AG09319 (cell line): ENCODE data around the gene ZNF91.
"Not testable (repeated sequence)": the region's sequence is repeated elsewhere in the genome, so short reads cannot be mapped to it uniquely, and the experiment has no call there.

Experiments used
- DNase-seq: peaks from one replicate; pipeline ENCODE4 v3.0.0-alpha.2; 2010; ENCODE audit warnings: low read depth; ENCODE audit errors: extremely low read depth
- TF ChIP-seq, protein P1 (sequence below): IDR thresholded peaks from 2 replicates; pipeline ENCODE4 v1.5.1; 2011; ENCODE audit warnings: low read depth, mild to moderate bottlenecking, inconsistent platforms, low read length, moderate library complexity

ZNF91 gene

DNA sequence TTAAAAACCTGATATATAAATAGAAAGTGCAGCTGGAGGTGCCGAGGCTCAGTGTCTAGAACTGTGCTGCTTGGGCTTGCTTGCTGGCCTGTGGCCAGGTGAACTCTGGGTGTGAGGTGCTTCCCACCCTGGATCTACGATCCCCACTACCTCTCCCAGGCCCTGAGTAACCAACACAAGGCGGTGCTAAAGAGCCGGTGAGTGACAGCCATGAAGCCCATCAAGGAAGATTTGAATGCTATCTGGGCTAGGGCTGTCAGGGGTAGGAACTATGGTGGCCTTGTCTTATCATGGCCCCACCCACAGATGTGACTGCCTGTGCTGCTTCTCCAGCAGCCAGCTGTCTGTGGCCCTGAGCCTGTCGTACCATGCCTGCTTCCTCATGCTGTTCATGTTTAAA lies 25.6 kb upstream of the ZNF91 start:
- TF ChIP-seq, protein P1, sequence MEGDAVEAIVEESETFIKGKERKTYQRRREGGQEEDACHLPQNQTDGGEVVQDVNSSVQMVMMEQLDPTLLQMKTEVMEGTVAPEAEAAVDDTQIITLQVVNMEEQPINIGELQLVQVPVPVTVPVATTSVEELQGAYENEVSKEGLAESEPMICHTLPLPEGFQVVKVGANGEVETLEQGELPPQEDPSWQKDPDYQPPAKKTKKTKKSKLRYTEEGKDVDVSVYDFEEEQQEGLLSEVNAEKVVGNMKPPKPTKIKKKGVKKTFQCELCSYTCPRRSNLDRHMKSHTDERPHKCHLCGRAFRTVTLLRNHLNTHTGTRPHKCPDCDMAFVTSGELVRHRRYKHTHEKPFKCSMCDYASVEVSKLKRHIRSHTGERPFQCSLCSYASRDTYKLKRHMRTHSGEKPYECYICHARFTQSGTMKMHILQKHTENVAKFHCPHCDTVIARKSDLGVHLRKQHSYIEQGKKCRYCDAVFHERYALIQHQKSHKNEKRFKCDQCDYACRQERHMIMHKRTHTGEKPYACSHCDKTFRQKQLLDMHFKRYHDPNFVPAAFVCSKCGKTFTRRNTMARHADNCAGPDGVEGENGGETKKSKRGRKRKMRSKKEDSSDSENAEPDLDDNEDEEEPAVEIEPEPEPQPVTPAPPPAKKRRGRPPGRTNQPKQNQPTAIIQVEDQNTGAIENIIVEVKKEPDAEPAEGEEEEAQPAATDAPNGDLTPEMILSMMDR: no peak
- no peak for DNase-seq

DNA sequence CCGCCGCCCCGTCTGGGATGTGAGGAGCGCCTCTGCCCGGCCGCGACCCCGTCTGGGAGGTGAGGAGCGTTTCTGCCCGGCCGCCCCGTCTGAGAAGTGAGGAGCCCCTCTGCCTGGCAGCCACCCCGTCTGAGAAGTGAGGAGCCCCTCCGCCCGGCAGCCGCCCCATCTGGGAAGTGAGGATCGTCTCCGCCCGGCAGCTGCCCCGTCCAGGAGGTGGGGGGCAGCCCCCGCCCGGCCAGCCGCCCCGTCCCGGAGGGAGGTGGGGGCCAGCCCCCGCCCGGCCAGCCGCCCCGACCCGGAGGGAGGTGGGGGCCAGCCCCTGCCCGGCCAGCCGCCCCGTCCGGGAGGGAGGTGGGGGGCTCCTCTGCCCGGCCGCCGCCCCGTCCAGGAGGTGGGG lies 24.0 kb upstream of the ZNF91 start:
- DNase-seq: not testable (repeated sequence)

DNA sequence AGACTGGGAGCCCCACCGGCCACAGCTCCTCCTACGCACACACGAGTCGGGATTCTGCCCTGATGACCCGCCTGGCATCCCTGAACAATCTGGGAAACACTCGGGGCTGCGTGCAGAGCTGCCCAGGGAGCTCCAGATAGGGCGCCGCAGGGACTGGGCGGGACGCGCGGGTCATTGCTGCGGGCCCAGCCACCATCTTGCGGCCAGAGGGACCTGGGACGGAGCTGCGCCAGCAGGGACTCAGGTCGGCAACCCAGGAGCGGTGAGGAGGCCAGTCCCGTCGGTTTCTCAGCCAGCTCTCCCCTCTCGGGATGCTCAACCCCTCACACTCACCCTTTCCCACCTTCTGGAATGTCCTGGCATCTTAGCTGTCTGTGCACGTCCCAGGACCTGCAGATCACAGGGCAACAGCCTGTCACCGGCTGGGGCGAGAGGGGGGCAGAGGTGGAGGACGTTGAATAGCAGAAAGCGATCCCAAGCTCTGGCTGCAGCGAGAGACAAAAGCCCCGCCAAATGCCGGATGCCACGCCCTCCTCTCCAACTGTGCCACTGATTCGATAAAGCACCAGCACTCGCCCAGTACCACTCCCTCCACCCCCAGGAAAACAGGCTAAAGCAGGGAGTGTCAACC lies 20.4 kb upstream of the ZNF91 start:
- TF ChIP-seq, protein P1: no peak
- DNase-seq: no peak

DNA sequence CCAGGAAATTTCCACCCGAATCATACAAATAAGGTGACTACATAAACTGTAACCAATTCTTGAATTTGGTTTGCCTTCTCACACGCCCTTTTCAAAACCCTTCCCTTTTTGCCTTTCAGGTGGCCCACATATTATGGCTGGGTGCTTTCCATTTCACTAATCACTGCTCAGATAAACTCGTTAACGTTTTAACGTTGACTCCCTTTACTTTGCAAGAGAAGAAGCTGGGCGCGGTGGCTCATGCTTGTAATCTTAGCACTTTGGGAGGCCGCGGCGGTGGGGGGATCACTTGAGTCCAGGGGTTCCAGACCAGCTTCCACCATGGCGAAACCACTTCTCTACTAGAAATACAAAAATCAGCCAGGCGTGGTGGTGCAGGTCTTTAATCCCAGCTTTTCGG lies 19.8 kb upstream of the ZNF91 start:
- TF ChIP-seq, protein P1: no peak
- no peak for DNase-seq

DNA sequence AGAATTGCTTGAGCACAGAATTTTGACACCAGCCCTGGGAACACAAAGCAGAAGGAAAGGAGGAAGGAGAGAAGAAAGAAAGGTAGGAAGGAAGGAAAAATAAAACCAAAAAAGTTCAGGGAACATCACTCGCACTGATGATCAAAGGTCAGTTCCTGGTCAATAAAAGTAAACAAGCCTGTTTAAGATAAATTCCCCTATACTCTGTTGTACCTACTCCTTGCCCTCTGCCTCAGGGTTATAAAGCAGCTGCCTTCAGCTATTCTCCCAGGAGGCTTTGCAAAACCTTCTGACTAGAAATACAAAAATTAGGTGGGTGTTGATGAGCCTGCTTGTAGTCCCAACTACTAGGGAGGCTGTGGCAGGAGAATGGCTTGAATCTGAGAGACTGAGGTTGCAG lies 14.9 kb upstream of the ZNF91 start:
- TF ChIP-seq, protein P1: no peak
- no peak for DNase-seq

DNA sequence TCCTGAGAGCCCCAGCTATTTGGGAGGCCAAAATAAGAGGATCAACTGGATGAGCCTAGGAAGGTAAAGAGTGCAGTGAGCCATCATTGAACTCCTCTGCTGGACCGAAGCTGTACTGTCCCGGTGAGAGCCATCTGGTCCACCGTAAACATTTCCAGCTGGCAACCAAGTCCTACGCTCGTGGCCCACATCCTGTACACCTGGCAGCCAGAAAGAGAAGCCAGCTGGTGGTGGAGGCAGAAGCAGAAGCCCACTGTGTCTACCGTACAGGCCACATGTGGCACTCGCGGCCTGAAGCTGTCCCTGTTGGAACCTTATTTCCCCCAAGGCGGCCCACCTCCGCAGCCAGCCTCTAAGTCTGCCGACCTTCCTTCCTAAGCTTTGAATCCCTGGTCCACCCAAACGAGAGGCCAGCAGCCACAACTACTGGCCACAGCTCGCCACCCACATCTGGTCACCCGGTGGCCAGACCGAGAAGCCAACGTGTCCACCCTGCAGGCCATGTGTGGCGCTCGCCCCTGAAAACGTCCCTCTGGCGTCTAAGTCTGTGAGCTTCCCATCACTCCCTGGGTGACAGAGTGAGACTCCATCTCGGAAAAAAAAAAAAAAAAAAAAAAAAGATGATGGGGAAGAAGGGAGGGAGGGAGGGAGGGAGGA lies 14.2 kb upstream of the ZNF91 start:
- TF ChIP-seq, protein P1: no peak
- no peak for DNase-seq

DNA sequence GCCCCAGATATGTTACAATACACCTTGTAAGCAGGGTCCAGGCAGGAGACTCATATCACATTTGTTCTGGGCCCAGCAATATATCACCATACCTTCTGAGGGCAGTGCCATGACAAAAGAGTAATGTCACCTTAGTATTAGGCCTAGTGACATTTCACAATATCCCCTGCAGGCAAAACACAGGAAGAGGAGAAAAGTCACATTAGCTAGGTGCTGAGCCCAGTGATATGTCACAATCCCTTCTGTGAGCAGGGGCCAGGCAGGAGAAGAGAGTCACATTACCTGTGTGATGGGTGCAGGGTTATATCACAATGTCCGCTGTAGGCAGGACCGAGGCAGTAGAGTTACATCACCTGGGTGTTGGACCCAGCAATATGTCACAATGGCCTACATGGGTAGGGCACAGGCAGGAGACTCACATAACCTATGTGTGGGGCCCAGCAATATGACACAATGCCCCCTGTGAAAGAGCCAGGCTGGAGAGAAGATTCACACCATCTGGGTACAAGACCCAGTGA lies 12.4 kb upstream of the ZNF91 start:
- DNase-seq: no peak
- TF ChIP-seq, protein P1: no peak
